H9 (cell line): ENCODE data around the gene SSTR5. TPM values are rescaled to one million over a fixed set of nuclear protein-coding genes. Genes with fewer than 3 reads are reported as not detected.

Experiments
- DNase-seq: peaks from one replicate; pipeline ENCODE4 v3.0.0-alpha.2; 2017
- H2AFZ ChIP-seq: one replicate; pipeline ENCODE4 v1.6.1; 2013; ENCODE audit warnings: mild to moderate bottlenecking, low read length, control low read depth, moderate library complexity
- H2AK5ac ChIP-seq: 2 replicates; pipeline ENCODE4 v1.6.1; 2013; ENCODE audit warnings: low read length, control low read depth, mixed read lengths; ENCODE audit not compliant: insufficient read length
- H2BK120ac ChIP-seq: one replicate; pipeline ENCODE4 v1.6.1; 2013; ENCODE audit warnings: low read depth, mild to moderate bottlenecking, low read length, control low read depth, inconsistent platforms; ENCODE audit not compliant: poor library complexity, severe bottlenecking
- H2BK12ac ChIP-seq: 2 replicates; pipeline ENCODE4 v1.6.1; 2013; ENCODE audit warnings: low read length, control low read depth, mixed read lengths, low read depth; ENCODE audit not compliant: insufficient read length
- H2BK15ac ChIP-seq: 2 replicates; pipeline ENCODE4 v1.6.1; 2013; ENCODE audit warnings: low read depth, low read length, control low read depth
- H2BK20ac ChIP-seq: one replicate; pipeline ENCODE4 v1.6.1; 2013; ENCODE audit warnings: low read depth, mild to moderate bottlenecking, low read length, control low read depth, inconsistent platforms; ENCODE audit not compliant: poor library complexity, severe bottlenecking
- H2BK5ac ChIP-seq: 2 replicates; pipeline ENCODE4 v1.6.1; 2013; ENCODE audit warnings: low read length, control low read depth, mixed read lengths; ENCODE audit not compliant: insufficient read length
- H3K14ac ChIP-seq: 2 replicates; pipeline ENCODE4 v1.6.1; 2013; ENCODE audit warnings: low read length, control low read depth; ENCODE audit not compliant: insufficient read depth
- H3K18ac ChIP-seq: 2 replicates; pipeline ENCODE4 v1.6.1; 2013; ENCODE audit warnings: low read depth, mild to moderate bottlenecking, mixed read lengths, low read length, control low read depth; ENCODE audit not compliant: insufficient read length
- H3K23ac ChIP-seq: 2 replicates; pipeline ENCODE4 v1.6.1; 2013; ENCODE audit warnings: low read length, control low read depth, mixed read lengths, low read depth; ENCODE audit not compliant: insufficient read length
- H3K23me2 ChIP-seq: 2 replicates; pipeline ENCODE4 v1.6.1; 2013; ENCODE audit warnings: low read depth, mild to moderate bottlenecking, mixed read lengths, low read length, control low read depth; ENCODE audit not compliant: insufficient read length, poor library complexity, severe bottlenecking
- H3K27ac ChIP-seq: 2 replicates; pipeline ENCODE4 v1.5.1; 2013; ENCODE audit warnings: low read length, control low read depth, mixed read lengths, low read depth; ENCODE audit not compliant: insufficient read length
- H3K27me3 ChIP-seq: 2 replicates; pipeline ENCODE4 v1.6.1; 2013; ENCODE audit warnings: low read length, control low read depth, inconsistent platforms; ENCODE audit not compliant: insufficient read depth
- H3K4ac ChIP-seq: 2 replicates; pipeline ENCODE4 v1.6.1; 2013; ENCODE audit warnings: low read depth, mild to moderate bottlenecking, control low read depth, inconsistent platforms, low read length, moderate library complexity
- H3K4me1 ChIP-seq: 2 replicates; pipeline ENCODE4 v1.6.1; 2013; ENCODE audit warnings: low read length, control low read depth, inconsistent platforms; ENCODE audit not compliant: insufficient read depth
- H3K4me2 ChIP-seq: 2 replicates; pipeline ENCODE4 v1.6.1; 2013; ENCODE audit warnings: low read length, control low read depth, mixed read lengths; ENCODE audit not compliant: insufficient read length, insufficient read depth
- H3K56ac ChIP-seq: 2 replicates; pipeline ENCODE4 v1.6.1; 2013; ENCODE audit warnings: low read depth, mild to moderate bottlenecking, mixed read lengths, low read length, control low read depth; ENCODE audit not compliant: insufficient read length
- H3K79me1 ChIP-seq: 2 replicates; pipeline ENCODE4 v1.6.1; 2013; ENCODE audit warnings: low read depth, mild to moderate bottlenecking, moderate library complexity, low read length, control low read depth, inconsistent platforms; ENCODE audit not compliant: insufficient read depth, poor library complexity, severe bottlenecking
- H3K79me2 ChIP-seq: 2 replicates; pipeline ENCODE4 v1.6.1; 2013; ENCODE audit warnings: low read length, control low read depth, inconsistent platforms; ENCODE audit not compliant: insufficient read depth
- H3K9ac ChIP-seq: 2 replicates; pipeline ENCODE4 v1.6.1; 2013; ENCODE audit warnings: low read length, control low read depth, mixed read lengths; ENCODE audit not compliant: insufficient read length; ENCODE audit errors: extremely low read depth
- H3K9me3 ChIP-seq: one replicate; pipeline ENCODE4 v1.6.1; 2013; ENCODE audit warnings: low read depth, low read length, inconsistent platforms; ENCODE audit not compliant: control insufficient read depth
- H3T11ph ChIP-seq: one replicate; pipeline ENCODE4 v1.6.1; 2013; ENCODE audit warnings: mild to moderate bottlenecking, low read length, control low read depth, inconsistent platforms
- H4K20me1 ChIP-seq: one replicate; pipeline ENCODE4 v1.6.1; 2013; ENCODE audit not compliant: control insufficient read depth, insufficient read length, insufficient read depth
- H4K5ac ChIP-seq: 2 replicates; pipeline ENCODE4 v1.6.1; 2013; ENCODE audit warnings: low read depth, mild to moderate bottlenecking, mixed read lengths, low read length, control low read depth; ENCODE audit not compliant: insufficient read length
- H4K8ac ChIP-seq: replicated peaks from 2 replicates; pipeline ENCODE4 v1.6.1; 2013; ENCODE audit warnings: low read length, control low read depth, mixed read lengths, low read depth; ENCODE audit not compliant: insufficient read length
- H4K91ac ChIP-seq: 2 replicates; pipeline ENCODE4 v1.6.1; 2013; ENCODE audit warnings: low read depth, mild to moderate bottlenecking, moderate library complexity, mixed read lengths, low read length, control low read depth; ENCODE audit not compliant: insufficient read length
- H3K27ac Mint-ChIP-seq, 3 experiments: 2 replicates in 2 of 3; 3 replicates in 1 of 3; pipeline ENCODE4 v1.8.0; 2020 to 2021; ENCODE audit warnings: mixed read lengths in 3 of 3, mild to moderate bottlenecking in 1 of 3, moderate library complexity in 1 of 3
- H3K27me3 Mint-ChIP-seq: 2 replicates; pipeline ENCODE4 v1.8.0; 2021; ENCODE audit warnings: low read depth, mild to moderate bottlenecking, moderate library complexity, mixed read lengths
- H3K36me3 Mint-ChIP-seq, 3 experiments: 2 replicates in 2 of 3; 3 replicates in 1 of 3; pipeline ENCODE4 v1.8.0; 2020 to 2021; ENCODE audit warnings: low read depth in 3 of 3, mixed read lengths in 3 of 3; ENCODE audit not compliant: insufficient read depth in 1 of 3
- H3K4me1 Mint-ChIP-seq, 2 experiments: 2 replicates each; pipeline ENCODE4 v1.8.0; 2020; ENCODE audit warnings: mixed read lengths in 2 of 2
- H3K4me3 Mint-ChIP-seq, 2 experiments: 2 replicates in 1 of 2; 3 replicates in 1 of 2; pipeline ENCODE4 v1.8.0; 2020 to 2021; ENCODE audit warnings: mild to moderate bottlenecking in 2 of 2, mixed read lengths in 2 of 2, moderate library complexity in 1 of 2
- H3K9me3 Mint-ChIP-seq, 2 experiments: 2 replicates in 1 of 2; 3 replicates in 1 of 2; pipeline ENCODE4 v1.8.0; 2020; ENCODE audit warnings: mild to moderate bottlenecking in 2 of 2, mixed read lengths in 2 of 2, moderate library complexity in 1 of 2
- WGBS: extraction: QIAGEN DNeasy Blood & Tissue Kit; methylation state at CpG from one replicate; pipeline ENCODE4 v1.1.7; 2013; ENCODE audit warnings: missing lambda C conversion rate, low lambda C conversion rate, mixed read lengths; ENCODE audit not compliant: insufficient read length; ENCODE audit errors: extremely low coverage; 5-methylcytosine and 5-hydroxymethylcytosine counted together
- total RNA-seq: library from RNA; stranded (reverse); gene quantifications from 2 replicates; pipeline ENCODE4 v1.2.1, GENCODE V29; 2021
- TF ChIP-seq, protein P1 (sequence below): fragments of 200-600 bp; sonication (generic); conservative IDR thresholded peaks from 3 replicates; pipeline ENCODE4 v1.8.0; 2021; ENCODE audit warnings: antibody characterized with exemption, mild to moderate bottlenecking

The SSTR5 gene
- total RNA-seq, 1 experiment from 2014 or later: 0.22 TPM

DNA sequence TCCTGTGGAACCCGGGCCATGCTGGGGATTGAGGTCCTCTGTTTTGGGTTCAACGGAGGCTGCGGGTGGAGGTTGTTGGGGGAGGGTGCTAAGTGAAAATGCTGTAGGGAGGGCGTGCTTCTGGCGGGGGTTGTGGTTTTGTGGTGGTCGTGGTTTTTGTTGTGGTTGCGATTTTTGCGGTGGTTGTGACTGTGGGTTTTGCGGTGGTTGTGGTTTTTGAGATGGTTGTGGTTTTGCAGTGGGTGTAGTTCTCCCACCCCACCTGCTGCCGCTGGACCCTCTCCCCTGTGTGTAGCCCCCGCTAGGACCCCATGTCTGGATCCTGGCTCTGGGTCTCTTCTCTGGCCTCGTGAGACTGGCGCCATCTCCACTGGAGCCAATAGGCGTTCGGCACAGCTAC is 4.9 kb upstream of the SSTR5 start:
- Histone ChIP-seq H3K56ac (no peak overlapping the region), H3K79me2 (no peaks in the 10 kb centered on the region), H3K79me1 (no peaks in the 10 kb centered on the region), H3T11ph (no peak overlapping the region), H2BK5ac (no peak overlapping the region), H2BK120ac (no peak overlapping the region), H3K4me1 (no peaks in the 10 kb centered on the region), H3K4ac (no peak overlapping the region), H3K18ac (no peak overlapping the region), H2AK5ac (no peak overlapping the region), H2BK20ac (no peak overlapping the region), H3K27ac (no peak overlapping the region), H4K91ac (no peak overlapping the region), H3K14ac (no peak overlapping the region), H3K27me3 (no peaks in the 10 kb centered on the region), H3K4me2 (no peak overlapping the region), H3K23ac (no peak overlapping the region), H3K9ac (no peak overlapping the region), H2AFZ (no peak overlapping the region), H3K9me3 (no peaks in the 10 kb centered on the region), H4K5ac (no peak overlapping the region), H4K20me1 (no peaks in the 10 kb centered on the region), H4K8ac (no peak overlapping the region), H2BK12ac (no peak overlapping the region), H2BK15ac (no peak overlapping the region), H3K23me2 (peaks cover 4% of the 10 kb centered on the region)
- DNase-seq: no peak
- no peaks in the 10 kb centered on the region; a peak in 1 of 7 replicates for H3K36me3 Mint-ChIP-seq
- no CpG with 5 or more reads among the region's 15 CpGs for WGBS
- peaks cover 14% of the 10 kb centered on the region for H3K27me3 Mint-ChIP-seq
- TF ChIP-seq, protein P1, sequence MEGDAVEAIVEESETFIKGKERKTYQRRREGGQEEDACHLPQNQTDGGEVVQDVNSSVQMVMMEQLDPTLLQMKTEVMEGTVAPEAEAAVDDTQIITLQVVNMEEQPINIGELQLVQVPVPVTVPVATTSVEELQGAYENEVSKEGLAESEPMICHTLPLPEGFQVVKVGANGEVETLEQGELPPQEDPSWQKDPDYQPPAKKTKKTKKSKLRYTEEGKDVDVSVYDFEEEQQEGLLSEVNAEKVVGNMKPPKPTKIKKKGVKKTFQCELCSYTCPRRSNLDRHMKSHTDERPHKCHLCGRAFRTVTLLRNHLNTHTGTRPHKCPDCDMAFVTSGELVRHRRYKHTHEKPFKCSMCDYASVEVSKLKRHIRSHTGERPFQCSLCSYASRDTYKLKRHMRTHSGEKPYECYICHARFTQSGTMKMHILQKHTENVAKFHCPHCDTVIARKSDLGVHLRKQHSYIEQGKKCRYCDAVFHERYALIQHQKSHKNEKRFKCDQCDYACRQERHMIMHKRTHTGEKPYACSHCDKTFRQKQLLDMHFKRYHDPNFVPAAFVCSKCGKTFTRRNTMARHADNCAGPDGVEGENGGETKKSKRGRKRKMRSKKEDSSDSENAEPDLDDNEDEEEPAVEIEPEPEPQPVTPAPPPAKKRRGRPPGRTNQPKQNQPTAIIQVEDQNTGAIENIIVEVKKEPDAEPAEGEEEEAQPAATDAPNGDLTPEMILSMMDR: no peak
- no peak overlapping the region for H3K4me3 Mint-ChIP-seq
- H3K27ac Mint-ChIP-seq: no peak overlapping the region
- peaks cover 3 to 23% of the 10 kb centered on the region in 2 experiments; a peak in 3 of 4 replicates for H3K4me1 Mint-ChIP-seq
- no peaks in the 10 kb centered on the region for H3K9me3 Mint-ChIP-seq
